ENCODE data around the gene RNF112.
A peak's percentile ranks its signal among the peaks of the same experiment; 100 is the strongest.
"Not testable (repeated sequence)": the region's sequence is repeated elsewhere in the genome, so short reads cannot be mapped to it uniquely, and the experiment has no call there.

RNF112 gene

GRCh38 chr17:19445105-19445504, 34.1 kb downstream of the RNF112 start:
- DNase-seq (ENCODE audit: low spot score), result no peak
- TF ChIP-seq CTCF (IDR thresholded peaks at IDR 0.05; ENCODE audit: extremely low read depth, missing control alignments), result no peak

DNA sequence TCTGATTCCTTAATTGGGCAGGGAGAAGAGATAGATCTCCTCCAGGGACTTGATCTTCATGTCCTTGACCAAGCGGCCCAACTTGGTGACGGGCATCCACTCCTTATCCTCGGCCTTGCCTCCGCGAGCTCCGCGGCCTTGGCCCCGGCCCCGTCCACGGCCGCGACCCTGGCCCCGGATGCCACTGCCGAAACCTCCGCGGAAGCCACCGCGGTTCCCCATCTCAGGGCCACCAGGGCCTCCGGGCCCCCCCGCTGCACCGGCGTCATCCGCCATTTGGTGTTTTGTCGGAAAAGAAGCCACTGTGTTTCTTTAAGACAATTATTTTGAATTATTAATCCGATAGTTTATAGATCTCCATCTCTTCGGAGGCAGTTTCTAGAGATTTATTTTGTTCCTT, 35.5 kb downstream of the RNF112 start:
- DNase-seq (ENCODE audit: low spot score), result not testable (repeated sequence)

DNA sequence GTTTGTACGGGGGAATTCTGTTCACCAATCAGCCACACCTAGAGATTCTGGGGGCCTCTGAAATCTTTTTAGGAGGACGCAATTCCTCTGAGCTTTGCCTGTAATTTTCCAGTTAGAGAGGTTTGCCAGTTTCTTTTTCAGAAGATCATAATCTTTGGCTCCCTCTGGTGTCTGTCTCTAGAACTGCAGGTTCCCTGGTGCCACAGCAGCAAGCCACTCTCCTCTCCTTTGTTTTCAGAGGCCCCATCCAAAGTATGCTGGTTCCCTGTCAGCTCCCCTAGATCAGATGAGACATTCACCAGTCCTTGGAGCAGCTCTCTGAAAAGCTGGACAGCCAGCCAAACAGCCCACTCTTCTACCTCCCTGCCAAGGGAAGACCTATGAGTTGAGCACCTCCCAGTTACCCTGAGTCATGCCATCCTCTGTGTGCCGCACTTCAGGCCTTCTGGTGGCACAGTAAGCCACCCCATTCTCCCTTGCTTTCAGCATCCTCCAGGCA, 36.1 kb downstream of the RNF112 start:
- DNase-seq (ENCODE audit: low spot score), result peak; percentile 89
- peak; percentile 57 for TF ChIP-seq CTCF (IDR thresholded peaks at IDR 0.05; ENCODE audit: extremely low read depth, missing control alignments)

- no peak for DNase-seq (ENCODE audit: low spot score)
- no peak for TF ChIP-seq CTCF (IDR thresholded peaks at IDR 0.05; ENCODE audit: extremely low read depth, missing control alignments)
Observed at GRCh38 chr17:19448341-19449268, 37.6 kb downstream of the RNF112 start.

DNA sequence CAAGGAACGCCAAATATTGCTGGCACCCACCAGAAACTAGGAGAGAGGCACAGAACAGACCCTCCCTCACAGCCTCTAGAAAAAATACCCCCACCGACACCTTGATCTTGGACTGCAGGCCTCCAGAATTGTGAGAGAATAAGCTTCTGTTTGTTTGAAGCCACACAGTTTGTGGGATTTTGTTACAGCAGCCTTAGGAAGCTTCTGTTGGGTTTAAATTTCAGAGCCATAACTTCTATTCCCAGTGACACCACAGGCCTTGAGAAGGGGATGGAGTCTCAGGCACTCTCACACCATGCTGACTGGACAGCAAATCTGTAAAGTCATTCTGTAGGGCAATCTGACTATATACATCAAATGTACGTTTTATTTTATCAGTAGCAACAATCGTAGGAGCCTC, 38.6 kb downstream of the RNF112 start:
- DNase-seq (ENCODE audit: low spot score), result no peak
- TF ChIP-seq CTCF (IDR thresholded peaks at IDR 0.05; ENCODE audit: extremely low read depth, missing control alignments), result no peak

- no peak for DNase-seq (ENCODE audit: low spot score)
- no peak for TF ChIP-seq CTCF (IDR thresholded peaks at IDR 0.05; ENCODE audit: extremely low read depth, missing control alignments)
Observed at GRCh38 chr17:19453296-19453695, 42.3 kb downstream of the RNF112 start.

GRCh38 chr17:19454074-19454473, 43.0 kb downstream of the RNF112 start:
- no peak for DNase-seq (ENCODE audit: low spot score)
- no peak for TF ChIP-seq CTCF (IDR thresholded peaks at IDR 0.05; ENCODE audit: extremely low read depth, missing control alignments)

Measured in GM20000 (cell line).